Measurements from ENCODE around the gene SRGAP1.

SRGAP1 gene

DNA sequence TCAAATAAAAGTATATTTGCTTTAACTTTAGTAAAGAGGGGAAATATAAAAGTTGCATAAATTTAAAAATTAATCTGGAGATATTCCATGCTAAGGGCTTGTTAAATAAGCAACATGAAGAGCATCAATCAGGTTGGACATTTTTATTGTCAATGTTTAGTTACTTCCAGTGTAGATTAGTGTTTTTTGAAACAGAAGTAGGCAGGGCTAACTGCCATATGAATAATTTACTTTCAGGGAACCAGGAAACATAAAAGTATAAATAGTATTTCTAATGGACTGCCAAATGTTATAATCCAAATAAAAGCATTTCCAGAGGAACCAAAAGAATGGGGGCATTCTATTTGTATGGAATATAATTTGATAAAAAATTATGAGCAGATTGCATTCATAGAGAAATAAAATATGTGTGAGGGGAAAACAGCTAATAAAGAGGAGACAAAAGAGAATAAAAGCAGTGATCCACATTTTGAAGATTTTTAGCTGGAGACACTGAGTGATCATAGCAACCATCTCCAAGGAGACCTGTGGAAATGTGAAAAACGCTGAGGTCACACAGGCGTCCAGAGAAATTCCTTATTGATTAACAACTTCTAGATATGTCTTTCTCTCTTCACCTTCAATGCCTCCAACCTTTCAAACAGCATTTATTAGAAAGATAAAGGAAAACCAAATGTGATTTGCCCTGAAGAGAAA, 70.8 kb downstream of the SRGAP1 start (continued):
- TF ChIP-seq GLI2 (tag by site-specific recombination; IDR thresholded peaks at IDR 0.05; ENCODE audit: borderline replicate concordance, low read depth), result no peak
- TF ChIP-seq ZXDB (tag by site-specific recombination; IDR thresholded peaks at IDR 0.05), result peak; percentile 53; the same call in 1 of the 2 replicates

DNA sequence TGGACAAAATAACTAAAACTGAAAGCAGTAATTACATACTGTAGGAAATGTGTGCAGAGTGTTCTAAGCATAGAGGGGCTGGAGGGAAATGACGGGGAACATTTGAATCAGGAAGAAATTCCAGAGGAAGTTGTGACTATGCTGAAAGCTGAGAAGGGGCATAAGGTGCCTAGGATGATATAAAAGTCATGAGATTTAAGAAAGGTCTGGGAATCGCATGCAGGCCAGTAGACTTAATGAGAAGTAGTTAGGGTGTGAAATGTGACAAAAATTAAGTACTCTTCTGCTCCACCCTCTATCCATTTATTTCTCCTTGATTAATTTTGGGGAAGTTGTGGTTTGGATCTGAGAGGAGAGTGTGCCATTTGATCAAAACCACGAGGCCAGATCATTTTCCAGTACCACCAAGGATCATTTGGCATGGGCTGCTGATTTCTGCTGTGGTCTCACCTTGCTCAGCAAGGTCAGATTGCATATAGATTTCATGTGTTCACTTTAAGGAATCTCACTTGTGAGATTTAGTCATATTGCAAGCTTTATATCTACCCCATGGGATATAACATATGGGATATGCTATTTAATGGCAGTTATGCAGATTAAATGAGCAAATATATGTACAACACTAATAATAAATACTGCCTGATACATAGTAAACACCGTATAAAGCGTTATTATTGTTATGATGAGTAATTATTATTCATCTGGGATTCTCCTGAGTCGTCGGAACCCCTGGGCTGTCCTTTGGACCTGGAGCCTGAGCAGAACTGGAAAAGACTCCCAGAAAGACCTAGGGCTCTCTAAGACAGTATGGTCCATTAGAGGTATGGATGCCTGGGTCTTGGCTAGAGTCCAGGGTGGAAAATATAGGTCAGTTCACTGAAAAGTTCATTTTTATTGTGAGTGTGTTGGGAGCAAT, 72.3 kb downstream of the SRGAP1 start:
- H3K4me1 ChIP-seq (ENCODE audit: control insufficient read depth, insufficient read depth, low read length), result peaks cover 38% of the 10 kb centered on the region
- no peak overlapping the region for H3K4me3 ChIP-seq (ENCODE audit: low read depth, low read length)
- H3K9me3 ChIP-seq (ENCODE audit: control insufficient read depth, insufficient read depth, low read depth, low read length), result no peaks in the 10 kb centered on the region
- H3K36me3 ChIP-seq (ENCODE audit: control insufficient read depth in 2 of 2, insufficient read depth in 1 of 2, low read length in 2 of 2), result no peaks in the 10 kb centered on the region
- H3K27ac ChIP-seq (ENCODE audit: extremely low read depth, low read depth, low read length), result no peak overlapping the region
- POLR2A ChIA-PET, result no interaction called here
- CTCF ChIA-PET, result interaction anchor here (1.4 kb wide), 1 partner anchor 50 kb away, joined by 3 read pairs; no protein-coding TSS in a partner anchor
- peak; percentile 75; the same call in 1 of the 2 replicates for TF ChIP-seq ZNF664 (tag by site-specific recombination; IDR thresholded peaks at IDR 0.05)
- TF ChIP-seq, protein P1, sequence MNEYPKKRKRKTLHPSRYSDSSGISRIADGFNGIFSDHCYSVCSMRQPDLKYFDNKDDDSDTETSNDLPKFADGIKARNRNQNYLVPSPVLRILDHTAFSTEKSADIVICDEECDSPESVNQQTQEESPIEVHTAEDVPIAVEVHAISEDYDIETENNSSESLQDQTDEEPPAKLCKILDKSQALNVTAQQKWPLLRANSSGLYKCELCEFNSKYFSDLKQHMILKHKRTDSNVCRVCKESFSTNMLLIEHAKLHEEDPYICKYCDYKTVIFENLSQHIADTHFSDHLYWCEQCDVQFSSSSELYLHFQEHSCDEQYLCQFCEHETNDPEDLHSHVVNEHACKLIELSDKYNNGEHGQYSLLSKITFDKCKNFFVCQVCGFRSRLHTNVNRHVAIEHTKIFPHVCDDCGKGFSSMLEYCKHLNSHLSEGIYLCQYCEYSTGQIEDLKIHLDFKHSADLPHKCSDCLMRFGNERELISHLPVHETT (tag by site-specific recombination; IDR thresholded peaks at IDR 0.05), result no peak
- TF ChIP-seq, protein P2, sequence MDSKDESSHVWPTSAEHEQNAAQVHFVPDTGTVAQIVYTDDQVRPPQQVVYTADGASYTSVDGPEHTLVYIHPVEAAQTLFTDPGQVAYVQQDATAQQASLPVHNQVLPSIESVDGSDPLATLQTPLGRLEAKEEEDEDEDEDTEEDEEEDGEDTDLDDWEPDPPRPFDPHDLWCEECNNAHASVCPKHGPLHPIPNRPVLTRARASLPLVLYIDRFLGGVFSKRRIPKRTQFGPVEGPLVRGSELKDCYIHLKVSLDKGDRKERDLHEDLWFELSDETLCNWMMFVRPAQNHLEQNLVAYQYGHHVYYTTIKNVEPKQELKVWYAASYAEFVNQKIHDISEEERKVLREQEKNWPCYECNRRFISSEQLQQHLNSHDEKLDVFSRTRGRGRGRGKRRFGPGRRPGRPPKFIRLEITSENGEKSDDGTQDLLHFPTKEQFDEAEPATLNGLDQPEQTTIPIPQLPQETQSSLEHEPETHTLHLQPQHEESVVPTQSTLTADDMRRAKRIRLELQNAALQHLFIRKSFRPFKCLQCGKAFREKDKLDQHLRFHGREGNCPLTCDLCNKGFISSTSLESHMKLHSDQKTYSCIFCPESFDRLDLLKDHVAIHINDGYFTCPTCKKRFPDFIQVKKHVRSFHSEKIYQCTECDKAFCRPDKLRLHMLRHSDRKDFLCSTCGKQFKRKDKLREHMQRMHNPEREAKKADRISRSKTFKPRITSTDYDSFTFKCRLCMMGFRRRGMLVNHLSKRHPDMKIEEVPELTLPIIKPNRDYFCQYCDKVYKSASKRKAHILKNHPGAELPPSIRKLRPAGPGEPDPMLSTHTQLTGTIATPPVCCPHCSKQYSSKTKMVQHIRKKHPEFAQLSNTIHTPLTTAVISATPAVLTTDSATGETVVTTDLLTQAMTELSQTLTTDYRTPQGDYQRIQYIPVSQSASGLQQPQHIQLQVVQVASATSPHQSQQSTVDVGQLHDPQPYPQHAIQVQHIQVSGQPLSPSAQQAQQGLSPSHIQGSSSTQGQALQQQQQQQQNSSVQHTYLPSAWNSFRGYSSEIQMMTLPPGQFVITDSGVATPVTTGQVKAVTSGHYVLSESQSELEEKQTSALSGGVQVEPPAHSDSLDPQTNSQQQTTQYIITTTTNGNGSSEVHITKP (tag by site-specific recombination; IDR thresholded peaks at IDR 0.05), result peak; percentile 43

GRCh38 chr12:63917477-63917862, 73.0 kb downstream of the SRGAP1 start:
- peaks cover 38% of the 10 kb centered on the region for H3K4me1 ChIP-seq (ENCODE audit: control insufficient read depth, insufficient read depth, low read length)
- H3K27ac ChIP-seq (ENCODE audit: extremely low read depth, low read depth, low read length), result no peak overlapping the region
- TF ChIP-seq, protein P2 (tag by site-specific recombination; IDR thresholded peaks at IDR 0.05), result no peak
- TF ChIP-seq YY1 (tag by site-specific recombination; IDR thresholded peaks at IDR 0.05), result no peak
- no peak for TF ChIP-seq ZBTB21 (tag by site-specific recombination; IDR thresholded peaks at IDR 0.05)
- TF ChIP-seq ZNF560 (tag by site-specific recombination; IDR thresholded peaks at IDR 0.05; ENCODE audit: borderline replicate concordance), result no peak
- TF ChIP-seq ZNF354C (tag by site-specific recombination; IDR thresholded peaks at IDR 0.05; ENCODE audit: borderline replicate concordance, low read depth), result no peak
- TF ChIP-seq, protein P3, sequence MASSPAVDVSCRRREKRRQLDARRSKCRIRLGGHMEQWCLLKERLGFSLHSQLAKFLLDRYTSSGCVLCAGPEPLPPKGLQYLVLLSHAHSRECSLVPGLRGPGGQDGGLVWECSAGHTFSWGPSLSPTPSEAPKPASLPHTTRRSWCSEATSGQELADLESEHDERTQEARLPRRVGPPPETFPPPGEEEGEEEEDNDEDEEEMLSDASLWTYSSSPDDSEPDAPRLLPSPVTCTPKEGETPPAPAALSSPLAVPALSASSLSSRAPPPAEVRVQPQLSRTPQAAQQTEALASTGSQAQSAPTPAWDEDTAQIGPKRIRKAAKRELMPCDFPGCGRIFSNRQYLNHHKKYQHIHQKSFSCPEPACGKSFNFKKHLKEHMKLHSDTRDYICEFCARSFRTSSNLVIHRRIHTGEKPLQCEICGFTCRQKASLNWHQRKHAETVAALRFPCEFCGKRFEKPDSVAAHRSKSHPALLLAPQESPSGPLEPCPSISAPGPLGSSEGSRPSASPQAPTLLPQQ (tag by site-specific recombination; IDR thresholded peaks at IDR 0.05), result no peak
- no peak for TF ChIP-seq ZNF292 (tag by site-specific recombination; IDR thresholded peaks at IDR 0.05; ENCODE audit: borderline replicate concordance, low read depth)
- no peaks in the 10 kb centered on the region for H3K36me3 ChIP-seq (ENCODE audit: control insufficient read depth in 2 of 2, insufficient read depth in 1 of 2, low read length in 2 of 2)
- no peaks in the 10 kb centered on the region for H3K9me3 ChIP-seq (ENCODE audit: control insufficient read depth, insufficient read depth, low read depth, low read length)
- POLR2A ChIA-PET, result no interaction called here
- no peak overlapping the region for H3K4me3 ChIP-seq (ENCODE audit: low read depth, low read length)
- CTCF ChIA-PET, result interaction anchor here (1.4 kb wide), 1 partner anchor 51 kb away, joined by 3 read pairs; no protein-coding TSS in a partner anchor
